Skin of body (tissue), 2 donors: ENCODE measurements around the gene ZNF407. TPM values are rescaled to one million over a fixed set of nuclear protein-coding genes. Genes with fewer than 3 reads are reported as not detected.

ENCODE experiments used
- DNase-seq: peaks from one replicate; lab custom pipeline; 2025; lab: John Stamatoyannopoulos, UW
- total RNA-seq: library from RNA; depleted of rRNA; stranded (reverse); fragments of >200 nt; gene quantifications from one replicate; pipeline ENCODE4 v1.2.3, GENCODE V29; 2014

ZNF407 gene
- total RNA-seq, 1 donor from 2014 or later, result 21.6 TPM

DNA sequence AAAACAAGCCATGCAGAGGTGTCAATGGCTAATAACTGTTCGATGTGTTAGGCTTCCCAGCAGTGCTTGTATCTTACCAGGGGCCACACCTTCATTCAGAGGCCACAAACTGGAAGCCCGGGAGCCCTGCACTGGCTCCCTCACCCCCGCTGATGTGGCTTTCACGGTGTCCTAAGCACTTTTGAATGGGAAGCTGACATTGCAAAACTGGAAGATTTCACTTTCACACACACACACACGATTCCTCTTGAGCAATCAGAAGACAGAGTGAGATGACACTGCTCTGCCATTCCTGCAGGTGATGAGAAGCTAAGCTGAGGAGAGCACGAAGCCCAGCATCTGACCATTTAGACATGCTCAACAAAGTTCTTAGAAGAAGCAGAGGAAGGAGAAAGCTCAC, 8.6 kb upstream of the ZNF407 start:
- no peak for DNase-seq

DNA sequence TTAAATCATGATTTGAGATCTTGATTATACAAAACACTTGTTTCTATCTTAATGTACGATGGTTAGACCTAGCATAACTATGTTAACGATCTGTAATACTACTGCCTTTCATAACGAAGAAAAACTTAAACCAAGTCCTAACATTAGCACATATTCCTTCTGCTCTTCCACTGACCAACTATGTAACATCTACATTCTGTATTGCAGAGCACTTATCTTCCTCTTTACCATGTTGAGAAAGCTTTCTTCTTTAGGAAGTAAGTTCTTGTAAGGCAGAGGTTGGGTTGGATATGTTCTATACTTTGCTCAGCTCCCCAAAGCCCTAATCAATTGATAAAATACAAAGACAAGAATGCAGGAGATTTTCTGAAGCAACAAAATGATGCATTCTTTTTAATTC, 7.9 kb upstream of the ZNF407 start:
- DNase-seq, result no peak

DNA sequence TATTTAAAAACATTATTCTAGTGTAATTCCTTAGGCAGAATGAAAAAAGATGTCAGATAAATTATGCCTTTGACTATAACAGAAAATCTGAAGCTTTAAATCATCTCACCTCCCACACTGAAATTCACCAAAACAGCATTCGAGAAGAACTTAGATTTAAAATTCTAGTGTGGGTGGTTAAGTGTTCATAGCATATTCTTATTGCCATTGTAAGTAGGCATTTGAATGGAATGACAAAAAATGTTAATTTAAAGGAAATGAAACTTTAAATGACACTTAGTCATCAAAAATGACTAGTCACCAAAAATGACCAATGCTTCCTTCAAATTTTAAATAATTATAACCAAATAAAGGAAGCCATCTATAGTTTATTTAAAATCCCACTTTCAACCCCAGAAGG, 7.0 kb upstream of the ZNF407 start:
- no peak for DNase-seq

DNA sequence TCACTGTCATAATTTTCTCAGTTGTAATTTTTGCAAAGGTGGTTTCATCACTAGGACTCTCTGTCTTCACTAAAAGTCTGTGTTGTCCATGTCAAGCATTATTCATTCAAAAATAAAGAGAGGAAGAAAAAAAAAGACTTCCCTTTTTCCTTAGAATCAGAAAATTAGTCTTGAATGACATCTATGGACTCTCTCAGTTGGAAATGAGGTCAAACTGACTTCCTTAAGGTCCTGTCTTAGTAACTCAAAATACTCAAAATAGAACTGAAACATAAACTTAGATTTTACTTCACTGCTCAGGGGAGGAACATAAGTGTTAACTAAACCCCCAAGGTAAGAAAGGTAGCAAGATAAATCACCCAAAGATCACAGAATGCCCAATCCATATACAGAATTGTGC, 2.2 kb upstream of the ZNF407 start:
- no peak for DNase-seq

DNA sequence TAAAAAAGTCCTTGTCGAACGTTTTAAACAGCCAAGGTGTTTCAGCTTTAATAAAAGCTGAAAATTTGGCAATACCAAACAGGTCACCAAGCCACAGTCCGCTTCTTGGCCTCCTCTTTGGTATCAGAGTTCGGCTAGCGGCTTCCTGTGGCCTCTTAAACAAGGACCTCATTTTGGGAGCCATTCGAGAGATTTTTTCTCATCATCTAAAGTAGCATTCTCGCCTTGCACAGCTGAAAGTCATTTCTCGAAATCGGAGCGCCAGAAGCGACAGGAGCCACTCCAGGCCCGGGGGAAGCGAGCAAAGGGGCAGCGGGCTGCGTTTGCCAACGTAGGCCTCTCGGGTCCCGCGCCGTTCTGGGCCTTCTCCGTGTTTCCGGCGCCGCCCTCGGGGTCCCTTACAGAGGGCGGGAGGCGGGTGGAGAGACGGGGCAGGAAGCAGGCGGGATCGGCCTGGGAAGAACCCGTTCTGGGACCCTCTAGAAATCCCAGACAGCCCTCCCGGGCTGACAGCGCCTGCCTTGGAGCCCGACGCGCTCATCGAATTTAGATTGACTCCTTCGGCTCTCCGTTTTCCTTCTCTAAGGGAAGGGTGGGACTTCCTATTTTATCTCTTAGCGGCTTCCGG, 522 bp upstream of the ZNF407 start:
- DNase-seq, result peak; percentile 89

DNA sequence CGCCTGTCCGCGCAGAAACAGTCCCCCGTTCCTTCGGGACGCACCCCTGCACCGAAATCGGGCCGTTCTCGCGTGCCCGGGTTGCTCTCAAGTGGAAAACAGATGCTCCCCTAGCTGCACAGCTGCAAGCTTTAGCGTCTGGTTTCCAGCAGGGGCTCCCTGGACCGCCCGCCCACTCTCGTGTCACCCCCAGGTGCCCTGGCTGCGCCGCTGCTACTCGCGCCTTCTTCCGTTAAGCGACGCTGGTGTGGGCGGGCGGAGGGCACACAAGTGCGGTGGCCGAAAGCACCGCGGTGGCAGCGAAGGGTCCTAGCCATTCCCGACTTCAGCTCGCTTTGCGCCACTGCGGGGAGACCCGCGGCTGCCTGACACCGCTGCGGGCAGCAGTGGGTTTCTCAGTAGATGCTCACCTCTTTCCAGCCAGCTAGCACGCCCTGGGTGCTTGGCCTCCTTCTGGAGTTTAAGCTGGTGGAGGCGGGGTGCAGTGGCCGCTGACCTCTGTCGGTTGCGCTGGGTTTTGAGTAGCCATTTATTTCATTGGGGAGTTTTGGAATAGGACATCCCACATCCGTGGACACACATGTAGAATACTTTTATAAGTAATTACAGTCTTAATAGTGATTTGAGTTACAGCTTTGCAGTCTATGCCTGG, 806 bp downstream of the ZNF407 start:
- peak; percentile 71 for DNase-seq

DNA sequence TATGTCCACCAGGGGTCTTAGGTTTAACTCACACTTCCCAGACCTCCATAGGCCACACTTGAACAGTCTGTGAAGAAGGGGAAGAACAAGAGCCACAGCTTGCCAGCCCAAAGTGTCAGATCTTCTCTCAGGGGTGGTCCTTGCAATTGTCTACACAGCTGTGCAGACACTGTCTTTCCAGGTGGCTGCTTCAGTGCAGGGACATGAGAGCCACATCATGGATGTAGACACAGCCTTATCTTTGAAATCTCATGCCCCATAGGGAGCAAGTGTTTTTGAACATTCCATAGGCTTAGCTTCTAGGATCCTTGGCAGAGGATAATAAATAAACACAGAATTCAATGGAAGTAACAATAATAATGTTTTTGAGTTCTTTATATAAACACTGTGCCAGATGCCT, 6.7 kb downstream of the ZNF407 start:
- DNase-seq, result no peak

DNA sequence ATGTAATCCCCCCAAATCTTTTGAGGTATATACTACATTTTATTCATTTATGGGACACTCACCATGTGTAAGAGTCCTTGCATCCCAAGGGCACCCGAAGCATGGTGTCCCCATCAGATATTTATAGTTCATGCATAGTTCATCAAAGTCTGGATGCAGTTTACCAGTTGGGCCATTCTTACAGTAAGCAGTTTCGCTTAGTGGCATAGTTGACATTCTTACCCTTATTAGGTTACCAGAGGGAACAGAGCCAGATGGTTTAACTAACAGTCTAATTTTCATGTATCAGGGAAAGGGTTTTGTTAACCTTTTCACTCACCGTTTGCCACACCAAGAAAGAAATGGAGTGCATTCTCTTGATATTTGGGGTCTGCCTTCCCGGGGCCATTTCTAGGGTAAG, 7.1 kb downstream of the ZNF407 start:
- DNase-seq, result no peak

DNA sequence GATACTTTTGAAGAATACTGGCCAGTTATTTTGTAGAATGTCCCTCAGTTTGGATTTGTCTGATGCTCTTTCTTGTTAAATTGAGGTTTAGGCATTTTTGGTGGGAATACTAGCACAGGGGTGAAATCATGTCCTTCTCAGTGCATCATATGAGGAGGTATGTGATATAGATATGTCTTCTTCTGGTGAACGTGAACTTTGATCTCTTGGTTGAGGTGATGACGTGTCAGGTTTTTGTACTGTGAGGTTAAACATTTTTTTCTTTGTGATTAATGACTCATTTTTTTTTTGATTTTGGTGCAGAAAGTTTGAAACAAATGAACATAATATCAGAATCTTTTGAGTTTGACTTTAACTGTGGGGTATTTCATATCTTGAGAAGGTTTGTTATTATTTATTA, 11.0 kb downstream of the ZNF407 start:
- DNase-seq, result no peak

DNA sequence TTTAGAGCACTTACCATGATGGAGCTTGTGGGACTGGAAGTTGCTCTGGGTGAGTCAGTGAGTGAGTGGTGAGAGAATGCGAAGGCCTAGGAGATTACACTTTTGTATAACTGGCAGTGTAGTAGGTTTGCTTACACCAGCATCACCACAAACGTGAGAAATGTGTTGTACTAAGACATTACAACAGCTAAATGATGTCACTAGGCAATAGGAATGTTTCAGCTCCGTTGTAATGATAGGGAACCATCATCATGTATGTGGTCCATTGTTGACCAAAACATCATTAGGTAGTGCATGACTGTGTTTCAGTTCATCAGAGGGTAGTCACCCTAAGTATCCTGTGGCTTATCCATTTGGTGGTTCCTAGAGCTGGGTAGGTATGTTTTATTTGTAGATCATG, 11.9 kb downstream of the ZNF407 start:
- DNase-seq, result no peak

DNA sequence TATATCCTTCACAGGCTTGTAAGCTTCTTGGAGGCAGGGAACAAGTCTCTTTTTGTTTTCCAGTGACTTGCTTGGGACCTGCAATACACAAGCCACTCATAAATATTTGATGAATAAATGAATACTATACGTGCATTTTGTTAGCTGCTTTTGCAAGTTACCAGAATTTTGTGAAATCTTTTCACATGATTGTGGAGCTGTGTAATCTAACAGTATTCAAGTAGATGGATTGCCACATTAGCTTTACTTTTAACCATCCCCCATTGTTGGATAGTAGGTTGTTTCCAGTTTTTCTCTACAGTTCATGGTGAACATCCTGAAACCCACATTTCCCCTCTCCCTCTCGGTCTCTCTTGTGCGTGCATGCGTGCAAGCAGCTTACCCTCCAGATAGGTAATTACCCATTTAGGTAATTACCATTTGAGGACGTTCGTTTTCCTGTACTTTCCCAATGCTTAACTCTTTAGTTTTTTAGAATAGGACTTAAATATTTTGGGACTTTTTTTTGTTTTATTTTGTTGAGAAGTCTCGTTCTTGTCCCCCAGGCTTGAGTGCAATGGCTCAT, 12.5 kb downstream of the ZNF407 start:
- DNase-seq, result no peak

DNA sequence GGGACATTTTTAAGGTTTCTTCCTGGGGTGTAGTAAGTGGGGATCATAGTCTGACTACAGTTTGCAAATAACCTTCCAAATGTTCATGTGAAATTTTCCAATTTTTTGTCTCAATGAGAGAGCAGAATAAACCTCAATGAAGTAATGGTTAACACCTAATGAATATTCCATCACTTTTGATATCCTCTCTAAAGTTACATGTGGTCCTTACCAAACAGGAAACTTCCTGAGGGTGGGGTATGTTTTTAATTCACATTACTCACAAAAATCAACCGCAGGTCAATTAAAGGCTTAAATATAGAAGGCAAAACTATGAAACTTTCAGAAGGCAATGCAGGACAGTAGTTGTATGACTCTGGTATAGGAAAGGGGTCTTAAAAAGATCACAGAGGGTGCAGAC, 13.2 kb downstream of the ZNF407 start:
- DNase-seq, result no peak

DNA sequence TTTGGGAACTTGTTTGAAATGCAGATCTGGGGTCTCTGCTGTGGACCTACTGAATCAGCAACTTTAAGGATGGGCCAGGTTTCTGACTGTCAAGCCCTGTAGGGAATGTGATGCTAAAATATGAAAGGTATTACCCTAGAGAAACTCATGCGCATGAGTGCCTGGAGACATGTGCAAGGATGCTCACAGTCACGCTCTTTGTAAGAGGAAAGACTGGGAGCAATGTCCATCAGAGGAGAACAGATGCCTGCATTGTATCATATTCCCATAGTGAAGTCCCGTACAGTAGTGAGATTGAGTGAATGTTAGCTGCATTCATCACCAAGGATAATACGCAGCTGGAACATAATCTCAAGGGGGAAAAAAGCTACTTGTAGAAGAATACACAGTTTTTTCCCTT, 14.1 kb downstream of the ZNF407 start:
- no peak for DNase-seq

DNA sequence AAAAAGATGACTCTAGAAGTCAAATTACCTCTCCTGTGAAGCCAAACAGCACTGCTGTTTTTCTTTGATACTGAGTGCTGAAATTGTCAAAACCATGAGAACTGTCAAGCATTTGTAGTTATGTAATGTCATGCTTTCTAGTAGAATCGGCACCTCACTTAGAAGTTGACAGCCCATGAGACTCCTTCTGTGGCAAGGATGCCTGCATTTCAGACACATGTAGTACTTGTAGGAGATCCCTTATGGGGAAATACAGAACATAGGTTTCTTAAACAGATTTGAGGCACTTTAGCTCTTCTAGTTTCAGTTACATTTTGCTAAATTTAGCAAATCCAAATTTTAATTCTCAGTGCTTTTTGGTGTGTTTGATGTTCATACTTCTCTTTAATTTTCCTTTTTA, 15.7 kb downstream of the ZNF407 start:
- no peak for DNase-seq

DNA sequence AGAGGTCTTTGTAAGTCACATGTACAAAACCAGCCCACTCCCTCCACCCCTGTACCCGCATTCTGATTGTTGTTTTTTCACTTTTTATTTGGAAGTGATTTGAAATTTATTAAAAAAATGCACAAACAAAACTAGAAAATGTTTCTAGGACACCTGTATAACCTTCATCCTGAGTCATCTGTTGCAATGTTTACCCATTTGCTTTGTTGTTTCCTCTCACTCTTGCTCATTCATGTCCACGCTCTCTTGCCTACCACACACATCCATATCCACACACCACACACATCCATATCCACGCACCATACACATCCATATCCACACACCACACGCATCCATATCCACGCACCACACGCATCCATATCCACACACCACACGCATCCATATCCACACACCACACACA, 18.8 kb downstream of the ZNF407 start:
- no peak for DNase-seq

DNA sequence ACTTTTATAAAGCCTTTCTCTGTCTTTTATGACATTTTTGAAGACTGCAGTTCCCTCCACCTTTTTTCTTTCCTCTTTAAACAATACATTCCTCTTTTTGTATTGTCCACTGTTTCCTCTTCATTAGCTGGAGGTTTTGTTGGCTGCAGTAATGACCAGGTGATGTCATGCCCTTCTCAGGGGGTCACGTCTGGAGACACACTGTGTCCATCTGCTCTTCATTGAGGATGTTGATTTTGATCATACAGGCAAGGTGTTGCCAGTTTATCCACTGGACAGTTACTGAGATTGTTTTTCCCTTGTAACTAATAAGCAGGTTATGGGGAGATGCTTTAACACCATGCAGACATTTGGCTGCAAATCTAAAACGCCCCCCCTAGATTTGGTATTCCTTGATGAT, 19.8 kb downstream of the ZNF407 start:
- DNase-seq, result no peak

DNA sequence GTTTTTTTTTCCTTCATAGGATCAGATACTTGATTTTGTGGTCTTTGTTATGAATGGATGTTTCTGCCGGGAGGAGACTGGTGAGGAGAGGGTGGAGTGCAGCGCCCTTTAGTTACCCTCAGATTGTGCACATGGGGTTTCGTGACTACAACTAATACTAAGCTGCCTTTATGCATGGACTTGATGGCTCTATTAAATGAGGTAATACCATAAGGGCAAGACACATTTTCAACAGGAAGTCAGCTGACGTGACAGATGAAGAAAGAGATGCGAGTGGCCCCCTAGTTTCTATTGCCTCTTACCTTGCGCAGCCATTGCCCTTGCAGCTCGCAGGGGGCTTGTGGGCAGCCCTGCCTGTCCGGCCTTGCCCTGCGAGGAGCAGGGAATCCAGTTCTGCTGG, 24.4 kb downstream of the ZNF407 start:
- DNase-seq, result no peak

DNA sequence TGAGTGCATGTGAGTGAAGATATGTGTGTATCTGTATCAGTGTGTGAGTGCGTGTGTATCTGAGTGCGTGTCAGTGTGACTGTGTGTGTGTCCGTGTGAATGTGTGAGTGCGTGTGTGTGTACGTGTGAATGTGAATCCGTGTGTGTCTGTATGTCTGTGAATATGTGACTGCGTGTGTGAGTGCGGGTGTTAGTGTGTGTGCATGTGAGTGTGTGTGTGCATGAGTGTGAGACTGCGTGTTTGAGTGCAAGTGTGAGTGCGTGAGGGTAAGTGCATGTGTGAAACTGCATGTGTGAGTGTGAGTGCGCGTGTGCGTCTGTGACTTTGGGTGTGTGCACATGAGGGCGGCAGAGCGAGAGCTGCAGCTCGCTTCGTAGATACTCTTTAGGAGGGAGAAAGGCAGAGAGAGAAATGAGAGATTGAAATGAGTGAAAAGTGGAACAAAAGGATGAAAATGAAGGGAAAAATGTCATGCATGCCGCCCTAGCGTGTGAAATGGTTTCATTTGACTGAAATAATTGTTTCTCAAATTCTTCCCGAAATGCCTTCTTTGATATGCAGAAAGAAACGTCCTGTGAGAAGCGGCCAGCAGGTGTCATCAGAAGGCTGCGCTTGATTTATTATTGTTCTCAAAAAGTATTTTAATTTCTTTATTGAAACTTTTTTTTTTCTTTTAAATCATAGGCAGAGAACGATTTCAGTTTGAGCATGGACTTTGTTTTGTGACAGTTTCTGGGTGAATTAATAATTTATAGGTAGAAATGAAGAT, 25.6 kb downstream of the ZNF407 start:
- no peak for DNase-seq

DNA sequence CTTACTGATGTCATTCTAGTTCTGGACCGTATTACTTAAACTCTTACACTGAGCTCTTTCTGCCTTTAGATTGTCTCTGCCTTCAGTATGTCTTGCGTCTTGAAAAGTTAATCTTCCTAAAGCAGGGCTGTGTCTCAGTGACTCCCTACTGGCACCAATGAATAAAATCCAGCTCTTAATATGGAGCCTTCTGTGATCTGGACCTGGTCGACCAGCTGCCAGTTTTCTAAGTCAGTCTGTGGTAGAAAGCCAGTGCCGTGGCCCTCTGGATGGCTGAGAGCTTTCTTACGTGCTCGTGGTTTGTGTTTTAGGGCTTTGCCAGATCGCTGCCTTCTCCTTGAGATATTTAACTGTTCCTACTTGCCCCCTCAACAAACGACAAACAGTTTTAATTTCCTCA, 26.8 kb downstream of the ZNF407 start:
- DNase-seq, result no peak

DNA sequence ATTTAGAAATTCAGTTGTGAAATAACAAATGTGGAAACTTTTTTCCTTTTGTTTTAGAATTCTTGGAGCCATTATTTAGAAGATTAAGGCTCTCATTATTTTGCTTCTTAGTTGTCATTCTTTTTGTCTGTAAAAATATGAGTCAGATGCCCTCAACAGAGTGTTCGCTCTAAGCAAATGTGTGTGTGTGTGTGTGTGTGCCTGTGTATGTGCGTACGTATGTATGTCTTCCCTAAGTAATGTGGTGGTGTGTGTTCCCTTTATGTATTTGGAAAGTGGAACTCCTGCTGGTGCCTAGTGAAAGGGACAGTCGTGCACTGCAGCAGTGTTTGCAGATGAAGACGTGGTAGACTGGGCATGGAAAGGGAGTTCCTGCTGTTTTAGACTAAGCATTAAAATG, 27.5 kb downstream of the ZNF407 start:
- no peak for DNase-seq

DNA sequence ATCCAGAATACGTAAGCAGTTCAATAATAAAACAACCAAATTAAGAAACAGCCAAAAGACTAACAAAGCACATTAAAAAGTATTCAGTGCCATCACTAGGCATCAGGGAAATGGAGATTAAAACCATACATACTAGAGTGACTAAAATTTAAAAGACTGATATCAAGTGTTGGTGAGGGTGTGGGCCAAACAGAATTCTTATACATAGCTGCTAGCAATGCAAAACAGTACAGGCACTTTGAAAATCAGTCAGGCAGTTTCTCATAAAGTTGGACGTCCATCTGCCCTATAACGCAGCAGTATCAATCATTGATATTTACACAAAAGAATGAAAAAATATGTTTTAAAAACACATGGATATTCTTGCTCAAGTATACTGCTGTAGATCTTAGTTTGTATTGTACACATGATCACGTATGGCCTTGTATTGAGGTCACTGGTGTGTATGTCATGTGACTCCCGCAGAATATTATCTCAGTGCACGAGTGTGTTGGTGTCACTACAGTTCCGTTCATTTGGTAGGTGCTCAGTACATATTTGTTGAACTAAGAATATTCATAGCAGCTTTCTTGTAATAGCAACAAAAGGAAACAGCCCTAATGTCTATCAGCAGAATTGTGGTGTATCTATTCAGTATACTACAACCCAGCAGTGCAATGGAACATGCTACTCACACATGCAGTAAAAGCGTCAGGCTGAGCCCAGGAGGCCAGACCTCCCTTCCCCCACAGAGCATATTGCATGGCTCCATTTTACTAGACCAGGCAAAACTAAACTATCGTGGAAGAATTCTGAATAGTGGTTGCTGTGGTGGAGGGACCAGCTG, 28.6 kb downstream of the ZNF407 start:
- no peak for DNase-seq

DNA sequence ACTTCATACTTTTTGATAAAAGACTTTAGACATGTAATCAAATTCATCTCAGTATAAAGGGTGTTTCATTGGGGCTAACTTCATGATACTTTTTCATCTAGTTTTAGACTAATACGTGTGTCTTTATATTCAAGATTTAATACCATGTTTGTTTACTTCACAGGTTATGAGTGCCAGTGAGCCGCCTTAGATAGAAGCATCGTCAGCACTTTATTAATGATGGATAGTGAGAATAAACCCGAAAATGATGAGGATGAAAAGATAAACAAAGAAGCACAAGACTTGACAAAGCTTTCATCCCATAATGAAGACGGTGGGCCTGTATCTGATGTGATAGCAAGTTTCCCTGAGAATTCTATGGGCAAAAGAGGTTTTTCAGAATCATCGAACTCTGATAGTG, 33.1 kb downstream of the ZNF407 start:
- no peak for DNase-seq
